Stimulated activated naive CD8-positive, alpha-beta T cell treated with anti-CD3 and anti-CD28 coated beads, Interleukin-15, Interleukin-2, amounts not matched to agents 100 U/mL and 50 U/mL, for 24 hours (primary cell): ENCODE results near the gene CPE.

ENCODE experiments used
- ATAC-seq: fragments of 150-1000 bp; cut with Tn5 transposase; one replicate; pipeline ENCODE4 v1.10.0; 2021
- DNase-seq: peaks from one replicate; pipeline ENCODE4 v3.0.0; 2021

Gene CPE

DNA sequence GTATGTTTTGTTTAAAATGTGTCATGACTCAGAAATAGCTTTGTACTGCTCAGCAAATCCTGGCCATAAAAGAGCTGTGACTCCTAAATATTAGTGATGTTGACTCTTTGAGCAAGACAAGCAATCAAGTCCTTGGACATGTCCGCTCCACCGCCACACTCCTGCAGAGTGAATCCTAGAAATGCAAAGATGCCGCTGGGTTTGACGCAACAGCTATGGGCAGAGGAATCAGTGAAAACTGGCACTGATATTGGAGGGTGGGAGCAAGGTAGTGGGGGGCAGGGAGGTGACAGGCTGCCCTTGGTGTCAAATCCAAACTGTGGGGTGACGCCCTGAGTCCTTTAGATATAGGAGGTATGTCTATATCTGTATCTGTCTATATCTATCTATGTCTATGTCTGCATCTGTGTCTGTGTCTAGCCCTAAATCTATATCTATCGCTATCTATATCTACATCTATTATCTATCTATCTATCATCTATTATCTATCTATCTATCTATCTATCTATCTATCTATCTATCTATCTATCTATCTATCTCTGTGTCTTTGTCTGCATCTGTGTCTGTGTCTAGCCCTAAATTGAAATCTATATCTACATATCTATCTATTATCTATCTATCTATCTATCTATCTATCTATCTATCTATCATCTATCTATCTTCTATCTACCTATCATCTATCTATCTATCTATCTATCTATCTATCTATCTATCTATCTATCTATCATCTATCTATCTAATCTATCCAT is 129.7 kb downstream of the CPE start:
- no peak for ATAC-seq
- DNase-seq: no peak

DNA sequence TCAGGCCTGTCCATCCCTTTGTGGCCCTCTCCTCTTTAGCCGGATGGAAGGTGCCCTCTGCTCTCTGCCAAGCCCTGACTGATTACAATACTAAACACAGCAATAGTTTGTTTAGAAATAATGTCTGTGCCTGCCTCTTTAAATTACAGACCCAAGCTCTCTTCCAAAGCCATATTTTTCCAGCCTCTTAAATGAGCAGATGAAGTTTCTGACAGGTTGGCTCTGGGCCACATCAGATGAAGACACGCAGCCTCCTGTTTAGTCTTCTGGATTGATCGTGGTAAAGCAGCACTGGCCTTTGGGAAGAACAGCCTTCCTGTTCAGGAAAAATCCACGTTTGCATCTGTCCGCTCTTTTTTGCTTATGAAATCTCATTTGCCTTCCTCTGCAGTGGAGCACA is 133.6 kb downstream of the CPE start:
- ATAC-seq (no peak), DNase-seq (no peak)

DNA sequence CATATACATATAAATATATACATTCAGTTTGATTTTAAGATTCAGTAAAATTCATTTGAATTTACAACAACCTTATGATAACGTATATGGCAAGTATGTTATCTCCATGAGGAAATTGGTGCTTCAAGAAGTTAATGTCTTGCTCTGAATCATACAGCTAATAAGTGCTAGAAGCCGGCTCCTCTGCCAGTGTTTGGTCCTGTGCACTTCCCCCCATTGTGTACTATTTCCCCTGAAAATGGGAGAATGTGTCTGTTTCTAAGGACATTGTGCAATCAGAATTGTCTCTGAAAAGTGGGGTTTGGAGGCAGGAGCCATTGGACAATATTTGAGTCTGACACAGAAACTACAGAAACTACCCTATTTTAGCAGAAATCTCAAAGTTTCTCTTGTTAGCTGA is 135.9 kb downstream of the CPE start:
- ATAC-seq (no peak), DNase-seq (no peak)

DNA sequence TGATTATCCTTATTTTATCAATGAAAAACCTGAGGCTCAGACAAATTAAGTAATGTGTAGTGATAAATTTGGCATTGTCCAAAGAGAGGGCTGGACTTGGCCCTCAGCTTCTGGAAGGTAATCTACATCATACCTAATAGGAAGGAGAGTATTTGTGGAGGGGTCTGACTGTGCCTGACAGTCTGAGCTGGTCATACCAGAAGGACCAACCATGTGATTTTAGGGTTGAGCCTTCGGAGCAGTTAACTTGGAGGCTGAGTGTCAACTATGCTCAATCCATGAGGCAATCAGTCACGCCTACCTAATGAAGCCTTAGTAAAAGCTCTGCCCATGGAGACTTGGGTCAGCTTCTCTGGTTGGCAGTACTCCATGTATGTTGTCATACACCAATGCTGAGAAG is 136.4 kb downstream of the CPE start:
- ATAC-seq (no peak), DNase-seq (no peak)

DNA sequence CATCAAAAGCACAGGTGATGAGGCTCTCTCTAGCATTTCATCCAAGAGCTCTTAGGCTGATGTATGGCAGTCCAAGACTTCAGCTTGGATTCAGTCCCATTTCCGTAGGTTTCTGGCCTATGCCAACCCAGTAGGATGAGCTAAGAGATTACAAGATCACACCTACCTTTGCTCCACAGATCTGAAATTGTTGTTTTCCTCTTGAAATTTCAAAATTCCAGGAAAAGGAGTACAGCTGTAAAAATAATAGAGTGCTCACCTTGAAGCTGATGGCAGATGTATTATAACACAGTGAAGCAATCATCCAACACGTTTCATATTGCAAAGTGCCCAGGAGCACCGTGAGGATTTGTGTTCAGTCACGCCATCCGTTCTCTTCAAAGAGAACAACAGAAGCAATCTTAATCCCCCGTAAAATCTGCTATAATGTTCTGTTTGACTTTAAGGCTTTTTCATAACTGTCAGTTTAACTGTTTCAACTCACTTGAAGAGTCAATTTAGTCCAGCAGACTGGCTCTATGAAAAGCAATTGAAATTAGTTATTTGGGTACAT is 137.5 kb downstream of the CPE start:
- no peak for ATAC-seq
- DNase-seq: no peak

DNA sequence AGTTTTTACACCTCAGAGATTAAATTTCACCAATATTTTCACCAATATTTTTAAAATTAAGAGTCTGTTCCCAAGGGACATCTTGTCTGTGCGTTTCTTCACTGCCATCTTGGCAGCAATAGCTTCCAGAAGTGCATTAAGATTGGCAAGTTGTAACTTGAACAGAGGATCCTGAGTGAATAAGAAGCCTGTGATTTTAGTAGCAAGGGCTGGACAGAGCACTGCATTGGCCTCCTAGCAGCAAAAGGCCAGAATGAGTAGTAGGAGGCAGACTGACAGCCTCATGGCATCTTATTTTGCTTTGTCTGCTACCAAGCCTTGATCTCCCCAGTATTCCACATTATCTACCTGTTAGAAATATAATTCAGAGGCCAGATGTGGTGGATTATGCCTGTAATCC is 138.4 kb downstream of the CPE start:
- ATAC-seq (no peak), DNase-seq (no peak)

DNA sequence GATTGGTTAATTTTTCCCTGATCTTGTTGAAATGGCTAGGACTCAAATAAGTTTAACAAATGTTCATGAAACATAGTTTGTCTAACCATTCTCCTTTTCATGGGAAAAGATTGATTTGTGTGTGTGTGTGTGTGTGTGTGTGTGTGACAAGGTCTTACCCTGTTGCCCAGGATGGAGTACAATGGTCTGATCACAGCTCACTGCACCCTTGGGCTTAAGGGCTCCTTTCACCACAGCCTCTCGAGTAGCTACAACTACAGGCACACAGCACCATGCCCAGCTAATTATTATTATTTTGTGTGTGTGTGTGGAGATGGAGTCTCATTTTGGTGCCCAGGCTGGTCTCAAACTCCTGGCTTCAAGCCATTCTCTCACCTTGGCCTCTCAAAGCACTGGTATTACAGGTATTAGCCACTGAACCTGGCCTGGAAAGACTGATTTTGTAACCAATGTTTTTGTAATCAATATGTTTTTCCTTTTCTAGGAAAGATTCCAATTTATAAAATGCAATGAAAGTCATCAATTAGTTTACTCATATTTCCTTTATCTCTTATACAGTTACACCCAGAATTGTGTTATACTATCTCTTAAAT is 139.3 kb downstream of the CPE start:
- no peak for DNase-seq
- no peak for ATAC-seq

DNA sequence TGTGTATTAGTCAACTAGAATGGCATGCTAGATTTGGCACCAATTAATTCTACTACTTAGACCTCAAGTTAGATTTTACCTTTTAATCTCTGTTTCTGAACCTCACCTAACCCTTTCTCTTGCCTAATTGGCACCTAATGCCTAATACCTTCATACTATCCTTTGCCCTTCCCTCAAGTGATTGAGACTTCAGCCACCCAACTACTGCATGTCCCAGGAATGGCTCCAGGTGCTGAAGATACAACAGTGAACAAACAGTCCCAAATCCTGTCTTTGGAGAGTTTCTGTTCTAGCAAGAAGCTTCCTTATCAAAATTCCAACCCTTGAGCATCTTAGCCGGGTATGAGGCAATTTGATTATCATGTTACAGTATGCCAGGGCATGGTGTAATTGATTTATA is 139.9 kb downstream of the CPE start:
- DNase-seq (no peak), ATAC-seq (no peak)

DNA sequence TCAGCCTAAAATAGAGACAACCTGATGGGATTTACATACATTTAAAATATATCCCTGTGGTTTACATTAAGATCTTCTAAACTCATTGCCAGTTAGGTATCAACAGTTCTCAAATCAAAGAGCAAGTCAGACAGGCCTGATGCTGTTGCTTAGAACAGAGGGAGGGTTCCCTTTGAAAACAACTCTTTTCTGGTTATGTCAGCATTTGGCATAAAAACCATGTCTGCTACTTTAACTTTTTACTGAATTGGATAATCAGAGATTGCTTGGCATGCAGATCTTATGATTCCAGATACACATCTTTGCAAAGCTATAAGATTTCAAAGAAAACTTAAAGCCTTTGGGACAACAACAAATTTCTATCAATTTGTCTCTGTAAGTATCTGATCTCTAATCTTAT is 140.8 kb downstream of the CPE start:
- DNase-seq (no peak), ATAC-seq (no peak)

DNA sequence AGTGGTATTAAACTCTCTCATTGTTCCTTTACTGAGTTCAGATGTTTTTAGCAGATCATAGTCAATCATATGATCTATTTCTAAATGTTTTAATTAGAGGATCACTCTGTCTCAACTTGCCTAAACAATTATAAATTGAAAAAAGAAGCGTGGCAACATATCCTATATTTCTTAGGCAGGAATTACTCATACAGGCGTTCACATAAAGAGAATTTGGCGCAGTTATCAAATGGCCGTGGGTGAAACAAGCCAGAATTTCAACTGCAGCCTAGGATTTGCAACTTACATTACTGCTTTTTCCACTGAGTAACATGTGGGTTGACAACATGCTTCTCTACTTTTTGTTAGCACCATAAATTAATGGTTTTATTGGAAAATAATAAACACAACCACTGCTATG is 141.3 kb downstream of the CPE start:
- ATAC-seq (no peak), DNase-seq (no peak)

DNA sequence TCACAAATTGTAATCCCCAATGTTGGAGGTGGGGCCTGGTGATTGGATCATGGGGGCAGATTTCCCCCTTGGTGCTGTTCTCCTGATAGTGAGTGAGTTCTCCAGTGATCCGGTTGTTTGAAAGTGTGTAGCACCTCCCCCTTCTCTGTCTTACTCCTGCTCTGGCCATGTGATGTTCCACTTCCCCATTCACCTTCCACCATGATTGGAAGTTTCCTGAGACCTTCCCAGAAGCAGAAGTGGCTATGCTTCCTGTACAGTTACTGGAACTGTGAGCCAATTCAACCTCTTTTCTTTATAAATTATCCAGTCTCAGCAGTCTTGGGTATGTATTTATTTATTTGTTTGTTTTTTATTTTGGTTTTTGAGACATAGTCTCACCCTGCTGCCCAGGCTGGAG is 143.2 kb downstream of the CPE start:
- DNase-seq (no peak), ATAC-seq (no peak)

DNA sequence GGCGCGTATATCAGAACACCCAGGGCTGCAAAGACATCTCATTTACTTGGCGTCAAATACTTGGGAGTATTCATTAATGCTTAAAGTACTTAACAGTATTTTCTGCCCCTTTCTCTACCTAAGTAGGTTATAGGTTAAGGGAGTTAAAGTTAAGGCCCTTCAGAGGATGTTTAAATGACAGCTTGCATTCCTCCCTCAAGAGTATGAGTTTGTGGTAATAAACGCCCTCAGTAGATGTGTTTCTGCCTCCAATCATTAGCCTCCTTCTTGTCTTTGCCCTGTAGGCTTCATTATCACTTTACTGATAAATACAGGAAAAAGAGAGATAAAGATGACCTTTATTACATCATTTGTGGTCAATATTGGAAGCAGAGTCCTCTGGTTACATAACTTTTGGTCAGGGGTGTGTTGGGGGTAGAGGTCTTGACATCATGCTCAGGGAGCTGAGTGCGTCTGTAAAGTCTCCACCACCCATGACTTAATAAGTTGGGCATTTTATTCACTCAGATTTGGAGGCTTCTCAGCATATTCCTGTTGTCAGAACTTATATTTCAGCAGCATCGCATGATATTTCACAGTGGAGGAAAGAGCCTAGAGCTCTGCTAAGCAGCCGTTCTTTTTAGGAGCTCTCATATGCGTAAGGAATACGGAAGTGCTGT is 145.9 kb downstream of the CPE start:
- no peak for DNase-seq
- no peak for ATAC-seq

DNA sequence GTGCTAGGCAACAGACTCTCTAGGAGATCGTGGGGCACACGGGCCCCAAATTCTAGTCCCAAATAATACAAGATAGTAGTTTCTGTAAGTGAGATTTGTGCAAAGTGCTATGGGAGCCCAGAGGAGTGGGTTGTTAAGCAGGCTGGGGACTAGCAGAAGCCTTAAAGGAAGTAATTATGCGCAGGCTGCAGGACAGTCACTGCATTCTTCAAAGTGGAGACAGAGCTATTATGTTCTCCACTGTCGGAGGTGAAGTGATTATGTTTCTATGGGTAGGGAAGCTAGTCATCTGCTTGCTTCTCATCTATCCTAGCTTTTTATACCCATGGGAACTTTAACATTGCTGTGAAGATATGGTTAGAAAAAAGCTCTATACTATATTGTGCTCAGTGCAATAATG is 154.2 kb downstream of the CPE start:
- ATAC-seq (no peak), DNase-seq (no peak)

DNA sequence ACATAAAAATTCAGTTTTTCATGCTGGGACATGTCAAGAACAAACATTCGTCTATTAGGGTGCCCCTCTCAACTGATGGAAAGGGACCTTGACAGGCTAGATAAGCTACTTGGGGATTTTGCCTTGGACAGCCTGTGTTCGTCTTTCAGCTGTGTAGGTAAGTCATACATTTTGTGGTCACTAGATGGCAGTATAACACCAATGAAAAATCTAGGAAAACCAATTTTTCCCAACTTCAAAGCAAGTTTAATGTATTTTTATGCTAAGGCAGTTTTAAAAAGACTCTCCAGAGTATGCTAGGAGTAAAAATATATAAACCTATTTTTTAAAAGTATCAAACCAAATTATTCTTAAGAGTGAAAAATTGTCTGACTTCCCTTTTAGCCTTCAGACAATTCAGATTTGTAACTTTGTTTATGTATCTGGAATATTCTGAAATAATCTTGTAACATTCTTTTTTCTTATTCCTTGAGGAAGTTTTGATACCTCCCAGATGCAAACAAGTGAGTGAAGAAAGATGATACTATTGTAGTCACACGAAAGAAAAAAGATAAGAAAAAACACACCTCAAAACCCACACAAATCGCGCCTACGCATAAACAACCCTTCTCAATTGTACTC is 158.3 kb downstream of the CPE start:
- DNase-seq (no peak), ATAC-seq (no peak)

DNA sequence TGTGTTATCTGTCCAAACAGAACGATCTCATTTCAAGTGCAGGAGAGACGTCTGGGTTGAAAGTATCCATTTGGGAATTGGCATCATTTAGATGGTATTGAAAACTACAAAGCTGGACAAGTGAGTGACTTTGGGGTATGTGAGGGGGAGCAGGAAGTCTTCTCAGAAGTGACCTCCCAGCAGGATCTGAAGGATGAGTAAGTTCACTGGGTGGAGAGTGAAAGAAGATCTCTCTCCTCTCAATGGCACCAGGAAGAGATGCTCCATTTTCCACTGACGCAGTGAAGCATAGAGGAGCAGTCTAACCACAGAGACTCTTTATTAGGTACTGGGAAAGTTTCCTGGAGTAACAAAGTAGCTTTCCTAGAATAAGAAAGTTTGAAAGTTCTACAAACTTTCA is 161.0 kb downstream of the CPE start:
- no peak for DNase-seq
- no peak for ATAC-seq

DNA sequence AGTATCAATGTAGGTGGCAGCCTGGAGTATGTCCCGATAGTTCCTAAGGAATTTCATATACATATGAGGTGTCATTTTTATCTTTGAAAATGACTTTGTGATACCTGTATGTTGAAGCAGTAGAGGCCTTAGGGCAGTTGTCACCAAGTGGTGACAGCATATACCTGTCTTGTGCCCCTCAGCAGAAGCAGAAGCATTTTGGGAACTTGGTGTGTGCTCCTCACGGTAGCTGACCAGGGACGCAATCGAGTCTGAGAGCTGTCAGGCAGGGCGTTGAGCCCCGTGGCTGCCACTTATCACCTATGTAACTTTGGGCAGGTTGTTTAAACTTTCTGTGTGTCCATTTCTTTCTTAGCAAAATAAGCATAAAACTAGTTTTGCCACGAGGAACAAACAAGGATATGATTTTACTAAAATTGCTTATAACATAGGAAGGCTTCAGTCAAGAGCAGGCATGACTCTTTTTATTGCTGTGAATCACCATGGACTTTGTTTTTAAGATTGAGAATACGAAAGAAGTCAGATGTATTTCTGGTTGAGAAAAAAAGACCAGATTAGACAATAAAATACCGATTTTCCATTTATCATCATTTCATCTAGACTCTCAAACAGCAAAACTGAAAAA is 161.5 kb downstream of the CPE start:
- DNase-seq (no peak), ATAC-seq (no peak)

DNA sequence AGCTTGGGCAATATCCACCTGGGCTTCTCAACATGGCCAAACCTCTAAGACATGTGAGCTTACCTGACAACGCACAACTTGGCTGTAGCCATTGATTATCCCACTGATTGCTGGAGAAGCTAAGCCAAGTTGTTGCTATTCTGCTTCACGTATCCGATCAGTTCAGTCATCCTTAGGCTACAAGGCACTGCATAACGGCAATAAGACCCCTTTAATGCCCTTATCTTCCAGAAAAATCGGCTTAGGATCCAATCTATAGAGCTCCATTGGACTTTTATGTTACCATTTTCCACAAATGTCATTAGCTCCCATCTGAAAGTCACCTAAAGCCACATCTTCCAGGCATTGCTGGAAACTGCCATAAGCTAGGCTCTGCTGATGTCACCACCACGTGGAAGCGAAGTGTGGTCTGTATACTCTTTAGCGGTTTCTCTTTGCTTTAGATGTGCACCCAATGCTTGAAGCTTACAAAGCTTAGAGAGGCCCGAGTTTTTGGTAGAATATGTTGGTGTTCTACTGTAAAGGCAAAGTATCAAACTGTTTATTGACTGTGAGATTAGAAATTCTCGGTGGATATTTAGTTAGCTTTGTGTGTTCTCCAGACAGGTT is 163.1 kb downstream of the CPE start:
- DNase-seq (no peak), ATAC-seq (peak; percentile 34)

DNA sequence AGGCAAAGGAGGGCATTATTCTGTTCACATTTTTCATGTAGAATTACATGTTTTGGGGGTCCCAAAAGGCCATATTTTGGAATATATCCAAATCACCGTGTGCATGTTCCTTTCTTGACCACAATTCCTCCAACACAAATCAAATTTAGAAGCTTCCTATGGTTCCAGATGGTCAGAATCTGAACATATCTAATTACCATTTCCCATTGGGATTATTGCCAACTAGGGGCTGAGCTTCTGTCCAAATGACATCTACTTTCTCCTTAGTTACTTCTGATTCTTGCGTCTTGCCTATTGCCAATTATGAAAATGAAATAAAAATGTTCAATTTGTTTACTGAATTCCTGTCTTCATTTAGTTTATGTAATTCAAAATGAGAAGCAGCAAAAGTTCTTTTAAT is 163.7 kb downstream of the CPE start:
- ATAC-seq: no peak
- DNase-seq: no peak
